OCI-LY7 (cell line): ENCODE measurements around the gene GRN.

Experiments
- CTCF ChIP-seq: fragments of 200-600 bp; sonication (generic); conservative IDR thresholded peaks from 2 replicates; pipeline ENCODE4 v1.5.1; 2014; ENCODE audit warnings: mild to moderate bottlenecking, antibody characterized with exemption, low read length, moderate library complexity, mixed read lengths
- EZH2phosphoT487 ChIP-seq: fragments of 200-600 bp; sonication (generic); IDR thresholded peaks from 2 replicates; pipeline ENCODE4 v1.6.1; 2018; ENCODE audit warnings: low read depth, borderline replicate concordance, mild to moderate bottlenecking, mixed run types, antibody characterized with exemption, low read length, moderate library complexity, mixed read lengths

GRCh38 chr17:44307387-44308186 lies 37.5 kb upstream of the GRN start:
- no peak for TF ChIP-seq CTCF
- no peak for TF ChIP-seq EZH2phosphoT487
